GM19351 (cell line): Measurements from ENCODE around the gene PHACTR1.

Experiments used
- ATAC-seq: cut with Tn5 transposase; IDR thresholded peaks from one replicate; pipeline ENCODE4 v1.9.1; 2021; ENCODE audit warnings: mild to moderate bottlenecking, moderate library complexity; ENCODE audit not compliant: unreplicated experiment

The PHACTR1 gene

GRCh38 chr6:13013681-13014503 is 297.3 kb downstream of the PHACTR1 start:
- ATAC-seq = no peak

GRCh38 chr6:13014504-13015378 is 298.2 kb downstream of the PHACTR1 start:
- ATAC-seq = no peak

- ATAC-seq = no peak
Observed at GRCh38 chr6:13015379-13015681, 298.8 kb downstream of the PHACTR1 start.

- no peak for ATAC-seq
Observed at GRCh38 chr6:13024616-13025015, 308.0 kb downstream of the PHACTR1 start.

GRCh38 chr6:13025893-13026499 is 309.4 kb downstream of the PHACTR1 start:
- no peak for ATAC-seq

- no peak for ATAC-seq
Observed at GRCh38 chr6:13026557-13026956, 310.0 kb downstream of the PHACTR1 start.

GRCh38 chr6:13027207-13027606 is 310.6 kb downstream of the PHACTR1 start:
- ATAC-seq = no peak

- ATAC-seq = no peak
Observed at GRCh38 chr6:13030396-13030795, 313.8 kb downstream of the PHACTR1 start.

GRCh38 chr6:13032566-13032965 is 316.0 kb downstream of the PHACTR1 start:
- no peak for ATAC-seq

GRCh38 chr6:13033145-13033544 is 316.6 kb downstream of the PHACTR1 start:
- no peak for ATAC-seq

- no peak for ATAC-seq
Observed at GRCh38 chr6:13034316-13034715, 317.7 kb downstream of the PHACTR1 start.

GRCh38 chr6:13035606-13036005 is 319.0 kb downstream of the PHACTR1 start:
- ATAC-seq = no peak

- no peak for ATAC-seq
Observed at GRCh38 chr6:13038315-13038714, 321.7 kb downstream of the PHACTR1 start.

GRCh38 chr6:13038741-13039190 is 322.2 kb downstream of the PHACTR1 start:
- ATAC-seq = no peak

- no peak for ATAC-seq
Observed at GRCh38 chr6:13044390-13044789, 327.8 kb downstream of the PHACTR1 start.

- no peak for ATAC-seq
Observed at GRCh38 chr6:13044896-13045295, 328.3 kb downstream of the PHACTR1 start.

- ATAC-seq = no peak
Observed at GRCh38 chr6:13045676-13046075, 329.1 kb downstream of the PHACTR1 start.

- ATAC-seq = no peak
Observed at GRCh38 chr6:13046084-13046483, 329.5 kb downstream of the PHACTR1 start.

GRCh38 chr6:13048113-13048512 is 331.5 kb downstream of the PHACTR1 start:
- ATAC-seq = no peak

GRCh38 chr6:13049666-13050254 is 333.2 kb downstream of the PHACTR1 start:
- ATAC-seq = no peak

GRCh38 chr6:13053006-13053461 is 336.5 kb downstream of the PHACTR1 start:
- no peak for ATAC-seq
